Measurements from ENCODE around the gene USH1C. TPM values are rescaled to one million over a fixed set of nuclear protein-coding genes. Genes with fewer than 3 reads are reported as not detected.

USH1C gene
- total and polyA plus RNA-seq, 9 of the 15 experiments (the other 6 are each of a cell fraction or from before 2014, with no cell fraction given): 0.04 TPM; not detected in 8

GRCh38 chr11:17517186-17517585 lies 27.0 kb downstream of the USH1C start:
- FAIRE-seq (no peak), ATAC-seq (no peak), DNase-seq (ENCODE audit: extremely low read depth in 1 of 4, low spot score in 3 of 4) (no peak)
- no TSS peak for BruUV-seq (replicated peaks)
- Histone ChIP-seq H3K9me3 (replicated peaks; ENCODE audit: control insufficient read depth, insufficient read depth, low read depth, low read length) (no peaks in the 10 kb centered on the region), H3K9me1 (ENCODE audit: control insufficient read depth, insufficient read depth, low read length) (no peaks in the 10 kb centered on the region), H3K27me3 (ENCODE audit: control insufficient read depth in 2 of 2, insufficient read depth in 2 of 2, low read length in 2 of 2) (peaks cover 18 to 54% of the 10 kb centered on the region in 2 experiments; a peak in 3 of 5 replicates), H3K4me2 (ENCODE audit: insufficient read depth, low read length) (no peak overlapping the region), H3K9ac (ENCODE audit: insufficient read depth in 1 of 2, low read depth in 2 of 2, low read length in 2 of 2) (no peak overlapping the region), H4K20me1 (replicated peaks; ENCODE audit: control insufficient read depth, insufficient read depth, low read length) (no peaks in the 10 kb centered on the region; the same call in 1 of the 2 replicates), H3K4me3 (no peak overlapping the region), H3K36me3 (ENCODE audit: control insufficient read depth, insufficient read depth, low read length) (no peaks in the 10 kb centered on the region), H3K27ac (ENCODE audit: extremely low read depth, low read depth, low read length) (no peak overlapping the region), H2AFZ (ENCODE audit: low read depth, low read length) (no peak overlapping the region), H3K4me1 (replicated peaks in 1 of 2; ENCODE audit: control insufficient read depth in 2 of 2, insufficient read depth in 2 of 2, low read length in 2 of 2) (no peaks in the 10 kb centered on the region), H3K79me2 (ENCODE audit: control insufficient read depth, insufficient read depth, low read length) (no peaks in the 10 kb centered on the region)
- in situ Hi-C loops (cut with MboI) (no loop called here), intact Hi-C loops (cut with micrococcal nuclease) (no loop called here)
- POLR2A ChIA-PET: interaction anchor here (0.7 kb wide), 1 partner anchor 17 kb away, joined by 3 read pairs; no protein-coding TSS in a partner anchor
- CTCF ChIA-PET (ENCODE audit: low intra/inter-chr PET ratio): no interaction called here
- 0% methylated on average over 9 of the region's 10 CpGs for WGBS (ENCODE audit: insufficient coverage, low coverage, missing lambda C conversion rate)
- TF ChIP-seq CREB3 (tag; conservative IDR thresholded peaks at IDR 0.05; ENCODE audit: low read depth) (no peak), MITF (IDR thresholded peaks at IDR 0.05) (no peak), TSC22D4 (tag; IDR thresholded peaks at IDR 0.05) (no peak), ZBTB43 (CRISPR knock-in tag; IDR thresholded peaks at IDR 0.05) (no peak), PRDM10 (IDR thresholded peaks at IDR 0.05; ENCODE audit: partially characterized antibody) (no peak), ZNF316 (IDR thresholded peaks at IDR 0.05) (no peak)
